ENCODE results near the gene CDH16.
"Not testable (repeated sequence)": the region's sequence is repeated elsewhere in the genome, so short reads cannot be mapped to it uniquely, and the experiment has no call there.

CDH16 gene

GRCh38 chr16:66918803-66919568 is at the start of gene CDH16:
TSS of gene CDH16 (minus strand) at chr16:66918885. CDS start at chr16:66918065, 820 bp downstream.
- DNase-seq, result no peak

- no peak for DNase-seq
These were observed 45.4 kb upstream of the CDH16 start for GRCh38 chr16:66964049-66964448.

DNA sequence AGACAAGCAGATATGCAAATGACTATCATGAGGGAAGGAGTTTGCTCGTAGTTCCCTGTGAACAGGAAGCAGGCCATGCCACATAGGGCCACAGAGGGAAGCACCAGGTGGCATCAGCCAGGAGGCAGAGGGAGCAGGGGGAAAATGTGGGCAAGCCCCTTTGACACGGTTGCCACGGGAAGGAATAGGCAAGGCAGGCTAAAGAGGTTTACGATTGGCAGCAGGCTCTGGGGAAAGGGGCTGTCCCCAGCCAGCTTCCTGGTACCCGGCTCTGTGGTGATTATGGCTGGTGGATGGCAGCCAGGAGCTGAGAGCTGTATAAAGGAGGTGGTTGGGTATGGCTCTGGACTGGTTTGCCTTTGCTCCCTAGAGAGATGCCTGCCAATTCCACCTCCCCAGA is 43.2 kb upstream of the CDH16 start:
- DNase-seq, result no peak

DNA sequence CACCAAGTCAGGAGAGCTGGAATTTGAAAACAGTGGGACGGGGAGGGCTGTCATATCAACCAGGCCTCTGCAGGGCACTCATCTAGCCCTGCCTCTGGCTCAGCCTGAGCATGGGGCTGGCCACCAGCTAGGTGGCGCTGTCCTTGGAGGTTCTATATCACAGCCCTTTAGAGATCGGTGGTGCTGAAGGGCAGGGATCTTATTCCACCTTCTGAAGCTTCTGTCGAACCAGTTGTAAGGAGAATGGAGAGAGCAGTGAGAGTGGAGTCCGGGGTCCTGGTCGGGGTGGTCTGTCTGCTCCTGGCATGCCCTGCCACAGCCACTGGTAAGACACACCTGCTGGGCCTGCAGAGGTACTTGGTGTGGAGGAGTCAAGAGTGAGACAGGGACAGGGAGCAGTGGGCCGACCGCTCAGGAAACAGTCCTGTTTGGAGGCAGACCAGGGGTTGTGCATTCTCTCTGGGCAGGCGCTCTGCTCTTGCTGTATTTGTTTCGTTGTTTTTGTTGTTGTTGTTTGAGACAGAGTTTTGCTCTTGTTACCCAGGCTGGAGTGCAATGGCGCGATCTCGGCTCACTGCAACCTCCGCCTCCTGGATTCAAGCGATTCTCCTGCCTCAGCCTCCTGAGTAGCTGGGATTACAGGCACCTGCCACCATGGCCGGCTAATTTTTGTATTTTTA is 42.5 kb upstream of the CDH16 start, which contains the start of gene CES3:
CES3 (plus strand) TSS at position 202 of the 680 bp plus-strand sequence; CDS start at position 244, 42 bp downstream.
- peak; percentile 93 for DNase-seq

GRCh38 chr16:66960270-66960669 is 41.6 kb upstream of the CDH16 start:
- no peak for DNase-seq

DNA sequence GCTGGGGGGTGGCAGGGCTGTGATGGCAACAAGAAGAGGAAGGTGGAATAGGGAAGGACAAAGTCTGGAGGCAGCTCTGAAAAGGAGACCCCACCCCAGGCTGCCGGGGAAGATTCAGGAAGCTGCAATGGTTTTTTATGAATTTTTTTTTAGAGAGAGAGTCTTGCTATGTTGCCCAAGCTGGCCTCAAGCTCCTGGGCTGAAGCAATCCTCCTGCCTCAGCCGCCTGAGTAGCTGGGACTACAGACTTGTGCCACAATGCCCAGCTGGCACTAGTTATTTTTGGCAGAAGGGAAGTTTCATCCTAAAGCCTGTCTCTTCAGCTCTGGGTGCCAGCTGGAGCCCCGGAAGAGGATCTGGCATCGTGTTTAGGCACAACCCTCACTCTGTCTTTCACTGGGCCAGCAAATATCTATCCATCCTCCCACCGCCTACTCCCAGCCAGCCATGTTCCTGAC is 41.0 kb upstream of the CDH16 start:
- DNase-seq, result no peak

GRCh38 chr16:66958857-66959703 is 40.4 kb upstream of the CDH16 start:
- no peak for DNase-seq

GRCh38 chr16:66956154-66956457 is 37.4 kb upstream of the CDH16 start:
- DNase-seq, result not testable (repeated sequence)

DNA sequence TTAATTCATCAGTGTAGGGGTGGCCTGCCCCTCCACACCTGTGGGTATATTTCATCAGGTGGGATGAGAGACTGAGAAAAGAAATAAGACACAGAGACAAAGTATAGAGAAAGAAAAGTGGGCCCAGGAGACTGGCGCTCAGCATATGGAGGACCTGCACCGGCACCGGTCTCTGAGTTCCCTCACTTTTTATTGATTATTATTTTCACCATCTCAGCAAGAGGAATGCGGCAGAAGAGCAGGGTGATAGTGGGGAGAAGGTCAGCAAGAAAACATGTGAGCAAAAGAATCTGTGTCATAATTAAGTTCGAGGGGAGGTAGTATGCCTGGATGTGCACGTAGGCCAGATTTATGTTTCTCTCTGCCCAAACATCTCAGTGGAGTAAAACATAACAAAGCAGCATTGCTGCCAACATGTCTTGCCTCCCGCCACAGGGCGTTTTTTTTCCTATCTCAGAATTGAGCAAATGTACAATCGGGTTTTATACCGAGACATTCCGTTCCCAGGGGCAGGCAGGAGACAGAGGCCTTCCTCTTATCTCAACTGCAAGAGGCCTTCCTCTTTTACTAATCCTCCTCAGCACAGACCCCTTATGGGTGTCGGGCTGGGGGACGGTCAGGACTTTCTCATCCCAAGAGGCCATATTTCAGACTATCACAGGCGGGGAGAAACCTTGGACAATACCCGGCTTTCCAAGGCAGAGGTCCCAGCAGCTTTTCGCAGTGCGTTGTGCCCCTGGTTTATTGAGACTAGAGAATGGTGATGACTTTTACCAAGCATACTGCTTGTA is 36.9 kb upstream of the CDH16 start:
- DNase-seq, result peak; percentile 31

- DNase-seq, result peak; percentile 88
These were observed 35.5 kb upstream of the CDH16 start for GRCh38 chr16:66954097-66954659.

- DNase-seq, result no peak
These were observed 34.9 kb upstream of the CDH16 start for GRCh38 chr16:66953462-66954096.

- DNase-seq, result no peak
These were observed 33.9 kb upstream of the CDH16 start for GRCh38 chr16:66952430-66953110.

GRCh38 chr16:66950971-66951790 is 32.5 kb upstream of the CDH16 start:
- DNase-seq, result no peak

GRCh38 chr16:66950437-66950836 is 31.8 kb upstream of the CDH16 start:
- no peak for DNase-seq

DNA sequence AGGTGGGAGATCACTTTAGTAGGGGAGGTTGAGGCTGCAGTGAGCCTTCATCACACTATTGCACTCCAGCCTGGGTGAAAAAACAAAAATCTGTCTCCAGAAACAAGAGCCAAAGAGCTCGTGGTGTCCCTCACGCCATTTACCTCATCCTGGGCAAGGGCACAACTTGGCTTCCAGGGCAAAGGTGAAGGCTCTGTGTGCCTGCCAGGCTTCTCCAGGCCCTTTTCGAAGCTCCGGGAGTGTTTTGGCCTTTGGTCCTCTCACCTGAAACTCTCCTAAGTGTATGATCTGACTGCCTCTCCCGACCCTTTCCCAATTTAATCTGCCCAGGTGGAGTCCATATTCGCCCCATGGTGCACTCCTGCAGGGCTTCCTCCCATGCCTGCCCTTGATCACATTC is 30.8 kb upstream of the CDH16 start:
- no peak for DNase-seq

GRCh38 chr16:66948837-66949225 is 30.1 kb upstream of the CDH16 start:
- DNase-seq, result no peak

DNA sequence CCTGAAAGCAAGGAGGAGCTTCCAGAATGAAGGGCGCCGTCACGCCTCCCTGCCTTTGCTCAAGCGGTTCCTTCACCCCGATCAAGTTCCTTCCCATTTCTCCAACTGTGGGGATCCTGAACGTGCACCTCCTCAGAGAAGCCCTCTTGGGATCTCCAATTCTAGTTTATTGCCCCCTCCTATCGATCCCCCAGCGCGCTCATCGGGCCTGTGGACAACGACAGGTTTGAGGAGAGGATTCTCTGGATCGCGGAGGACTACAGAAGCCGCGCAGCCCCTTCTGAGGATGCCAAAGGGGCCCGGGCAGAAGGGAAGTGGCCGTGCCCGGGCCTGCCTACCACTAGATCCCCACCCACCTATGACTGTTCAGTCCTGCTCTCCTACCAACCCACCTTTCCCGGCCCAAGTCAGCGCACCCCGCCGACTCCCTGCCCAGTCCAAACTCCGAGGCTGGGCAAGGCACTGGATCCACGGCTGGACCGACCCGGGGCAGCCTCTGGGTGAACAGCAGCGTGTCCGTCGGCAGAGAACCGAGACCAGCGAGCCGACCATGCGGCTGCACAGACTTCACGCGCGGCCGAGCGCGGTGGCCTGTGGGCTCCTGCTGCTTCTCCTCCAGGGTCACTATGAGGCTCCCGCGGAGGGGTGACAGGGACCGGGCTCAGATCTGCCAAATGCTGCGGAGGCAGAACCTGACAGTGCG is 29.6 kb upstream of the CDH16 start:
- no peak for DNase-seq

DNA sequence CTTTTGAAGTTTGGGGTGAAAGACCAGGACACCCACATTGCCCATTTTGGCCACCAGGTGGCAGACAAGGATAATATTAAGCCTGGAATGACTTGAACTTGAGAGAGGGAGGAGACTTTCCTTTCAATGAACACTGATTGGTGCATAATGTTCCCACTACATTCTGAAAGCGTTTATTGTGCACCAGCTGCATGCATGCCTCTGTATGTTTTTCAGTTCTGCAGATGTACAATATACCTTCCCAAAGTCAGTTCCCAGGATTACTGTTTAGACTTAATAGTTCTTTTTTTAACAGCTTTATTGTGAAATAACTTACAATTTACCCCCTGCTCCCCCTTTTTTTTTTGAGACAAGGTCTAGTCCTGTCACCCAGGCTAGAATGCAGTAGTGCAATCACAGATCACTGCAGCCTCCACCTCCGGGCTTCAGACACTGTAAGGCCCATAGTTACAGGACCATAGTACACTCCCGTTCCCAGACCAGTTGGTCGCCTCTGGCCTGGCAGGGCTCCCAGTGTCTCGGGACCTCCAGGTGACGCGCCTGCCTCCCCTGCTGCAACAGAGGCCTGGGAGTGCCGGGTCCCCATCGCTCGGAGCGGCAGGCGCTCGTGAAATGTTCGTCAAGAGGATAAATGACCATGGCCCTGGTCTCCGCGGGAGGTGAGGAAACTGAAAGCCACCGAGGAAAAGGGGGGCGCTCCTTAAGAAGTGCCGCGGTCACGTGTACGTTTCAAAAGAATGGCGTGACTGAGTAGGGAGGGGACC is 28.8 kb upstream of the CDH16 start:
- DNase-seq, result peak; percentile 90

DNA sequence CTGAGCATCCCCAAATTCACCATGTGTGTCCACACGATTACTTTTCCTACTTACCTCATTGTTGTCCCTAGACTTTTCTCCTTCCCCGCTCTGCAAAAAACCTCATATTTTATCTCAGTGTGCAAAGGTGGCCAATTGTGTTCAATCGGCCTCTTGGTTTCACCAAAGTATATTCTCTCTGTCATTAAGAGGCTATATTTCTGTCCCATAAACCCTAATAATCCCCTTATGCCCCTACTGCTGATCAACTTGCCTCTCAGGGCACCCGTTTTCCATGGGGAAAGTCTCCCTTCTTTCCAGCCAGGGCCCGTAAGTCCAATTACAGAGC is 28.3 kb upstream of the CDH16 start:
- no peak for DNase-seq
